OCI-LY1 (cell line): ENCODE results near the gene RPRD2.

Source experiments
- EZH2 ChIP-seq: fragments of 200-600 bp; sonication (generic), shearing (Covaris generic); IDR thresholded peaks from 2 replicates; pipeline ENCODE4 v1.8.0; 2017; ENCODE audit warnings: borderline replicate concordance, mixed run types, mild to moderate bottlenecking, antibody characterized with exemption, low read length, moderate library complexity, mixed read lengths
- TF ChIP-seq, protein P1 (sequence below): fragments of 200-600 bp; sonication (generic), shearing (Covaris generic); IDR thresholded peaks from 2 replicates; pipeline ENCODE4 v1.5.1; 2017; ENCODE audit warnings: mild to moderate bottlenecking, antibody characterized with exemption, low read length, moderate library complexity, mixed read lengths

DNA sequence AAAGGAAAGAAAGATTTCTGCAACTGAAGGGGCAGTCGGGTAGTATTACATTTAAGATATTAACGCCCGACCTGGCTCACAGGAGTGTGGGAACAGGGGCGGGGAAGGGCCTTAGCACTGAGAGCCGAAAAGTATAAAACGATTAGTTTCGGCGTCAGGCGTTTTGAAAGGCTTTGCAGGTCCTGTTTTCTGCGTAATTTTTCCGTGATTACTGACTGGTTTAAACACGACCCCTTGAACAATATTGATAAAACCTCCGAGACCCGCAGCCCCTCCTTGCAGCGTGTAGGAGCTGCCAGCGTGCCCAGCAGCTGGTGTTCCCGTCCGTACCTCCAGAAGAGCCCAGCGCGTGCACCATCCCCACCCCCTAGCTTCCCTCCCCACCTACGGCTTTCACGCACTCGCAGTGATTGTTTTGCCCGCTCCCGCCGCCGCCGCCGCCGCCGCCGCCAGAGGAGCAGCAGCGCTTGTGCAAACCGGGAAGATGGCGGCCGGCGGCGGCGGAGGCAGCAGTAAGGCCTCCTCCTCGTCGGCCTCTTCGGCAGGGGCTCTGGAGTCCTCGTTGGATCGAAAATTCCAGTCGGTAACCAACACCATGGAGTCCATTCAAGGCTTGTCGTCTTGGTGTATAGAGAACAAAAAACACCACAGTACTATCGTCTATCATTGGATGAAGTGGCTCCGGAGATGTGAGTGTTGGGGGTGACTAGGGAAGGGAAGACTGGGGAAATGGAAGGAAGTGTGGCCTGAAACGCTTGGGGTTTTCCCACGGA is 470 bp downstream of the RPRD2 start:
- TF ChIP-seq, protein P1, sequence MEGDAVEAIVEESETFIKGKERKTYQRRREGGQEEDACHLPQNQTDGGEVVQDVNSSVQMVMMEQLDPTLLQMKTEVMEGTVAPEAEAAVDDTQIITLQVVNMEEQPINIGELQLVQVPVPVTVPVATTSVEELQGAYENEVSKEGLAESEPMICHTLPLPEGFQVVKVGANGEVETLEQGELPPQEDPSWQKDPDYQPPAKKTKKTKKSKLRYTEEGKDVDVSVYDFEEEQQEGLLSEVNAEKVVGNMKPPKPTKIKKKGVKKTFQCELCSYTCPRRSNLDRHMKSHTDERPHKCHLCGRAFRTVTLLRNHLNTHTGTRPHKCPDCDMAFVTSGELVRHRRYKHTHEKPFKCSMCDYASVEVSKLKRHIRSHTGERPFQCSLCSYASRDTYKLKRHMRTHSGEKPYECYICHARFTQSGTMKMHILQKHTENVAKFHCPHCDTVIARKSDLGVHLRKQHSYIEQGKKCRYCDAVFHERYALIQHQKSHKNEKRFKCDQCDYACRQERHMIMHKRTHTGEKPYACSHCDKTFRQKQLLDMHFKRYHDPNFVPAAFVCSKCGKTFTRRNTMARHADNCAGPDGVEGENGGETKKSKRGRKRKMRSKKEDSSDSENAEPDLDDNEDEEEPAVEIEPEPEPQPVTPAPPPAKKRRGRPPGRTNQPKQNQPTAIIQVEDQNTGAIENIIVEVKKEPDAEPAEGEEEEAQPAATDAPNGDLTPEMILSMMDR: no peak
- TF ChIP-seq EZH2: no peak
